HG03342 (cell line): Measurements from ENCODE around the gene C19orf85.
"Not testable (repeated sequence)": the region's sequence is repeated elsewhere in the genome, so short reads cannot be mapped to it uniquely, and the experiment has no call there.

Experiments used
- ATAC-seq: cut with Tn5 transposase; IDR thresholded peaks from one replicate; pipeline ENCODE4 v1.9.1; 2021; ENCODE audit warnings: mild to moderate bottlenecking, moderate library complexity; ENCODE audit not compliant: unreplicated experiment

Gene C19orf85

DNA sequence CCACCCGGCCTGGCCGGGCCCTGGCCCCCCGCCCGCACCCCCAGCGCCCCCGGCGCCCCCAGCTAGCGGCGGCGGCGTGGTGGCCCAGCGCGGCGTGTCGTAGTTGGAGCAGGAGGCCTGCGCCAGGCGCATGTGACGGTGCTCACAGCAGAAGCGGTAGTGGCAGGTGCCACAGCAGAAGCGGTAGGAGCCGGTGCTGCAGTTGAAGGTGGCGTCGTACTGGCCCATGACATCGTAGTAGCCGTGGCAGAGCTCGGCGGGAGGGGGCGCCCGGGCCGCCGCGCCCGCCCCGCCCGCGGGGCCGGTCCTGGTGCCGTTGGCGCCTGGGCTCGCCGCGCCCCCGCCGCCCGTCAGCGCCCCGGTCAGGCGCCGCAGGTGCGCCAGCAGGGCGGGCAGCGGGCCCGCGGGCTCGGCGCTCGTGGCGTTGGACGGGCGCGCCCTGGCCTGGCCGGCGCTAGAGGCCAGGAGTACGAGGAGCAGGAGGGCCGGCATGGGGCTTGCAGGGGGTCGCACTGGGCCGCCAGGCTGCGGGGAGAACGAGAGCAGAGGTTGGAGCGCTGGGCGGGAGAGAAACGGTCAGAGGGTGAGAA, 22.1 kb downstream of the C19orf85 start:
- no peak for ATAC-seq

DNA sequence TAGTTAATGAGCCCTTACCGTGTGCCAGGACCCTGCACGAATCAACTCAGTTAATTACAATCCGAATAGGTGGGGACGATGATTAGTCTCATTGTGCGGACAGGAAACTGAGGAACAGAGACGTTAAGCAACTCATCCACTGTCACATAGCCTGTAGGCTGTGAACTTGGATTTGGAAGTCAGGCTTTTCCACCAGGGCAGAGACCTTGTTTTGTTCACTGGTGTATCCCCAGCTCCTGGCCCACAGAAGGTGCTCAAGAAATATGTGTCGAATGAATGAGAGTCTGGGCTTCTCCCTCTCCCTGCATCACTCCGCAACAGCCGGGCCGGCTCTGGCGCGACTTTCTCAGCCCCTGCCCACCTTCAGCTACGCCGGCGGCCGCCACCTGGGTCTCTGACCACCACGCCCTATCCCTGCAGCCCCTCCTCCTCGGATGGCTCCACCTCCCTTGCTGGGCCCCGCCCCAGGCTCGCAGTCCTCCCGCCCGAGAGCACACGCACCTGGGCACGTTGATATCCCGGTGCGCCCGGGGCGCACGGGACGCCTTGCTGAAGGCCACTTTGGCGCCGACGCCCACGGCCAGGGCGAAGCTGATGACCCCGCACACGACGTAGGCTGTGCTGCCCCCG, 22.7 kb downstream of the C19orf85 start:
- ATAC-seq, result no peak

DNA sequence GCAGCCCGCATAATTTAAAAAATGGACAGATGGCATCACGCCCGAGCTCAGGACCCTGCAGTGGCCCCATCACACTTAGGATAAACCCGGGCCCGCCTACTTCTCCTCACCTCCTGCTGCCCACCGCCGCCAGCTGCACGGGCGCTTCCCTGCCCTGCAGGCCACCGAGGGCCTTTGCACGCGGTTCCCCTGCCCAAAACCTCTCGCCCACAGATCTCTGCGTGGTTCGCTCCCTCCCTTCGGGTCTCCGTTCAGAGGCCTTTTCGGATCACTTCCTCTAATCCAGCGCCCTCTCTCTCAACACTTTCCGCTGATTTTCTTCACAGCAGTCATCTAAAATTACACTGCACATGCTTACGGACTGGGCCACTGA, 23.2 kb downstream of the C19orf85 start:
- no peak for ATAC-seq

DNA sequence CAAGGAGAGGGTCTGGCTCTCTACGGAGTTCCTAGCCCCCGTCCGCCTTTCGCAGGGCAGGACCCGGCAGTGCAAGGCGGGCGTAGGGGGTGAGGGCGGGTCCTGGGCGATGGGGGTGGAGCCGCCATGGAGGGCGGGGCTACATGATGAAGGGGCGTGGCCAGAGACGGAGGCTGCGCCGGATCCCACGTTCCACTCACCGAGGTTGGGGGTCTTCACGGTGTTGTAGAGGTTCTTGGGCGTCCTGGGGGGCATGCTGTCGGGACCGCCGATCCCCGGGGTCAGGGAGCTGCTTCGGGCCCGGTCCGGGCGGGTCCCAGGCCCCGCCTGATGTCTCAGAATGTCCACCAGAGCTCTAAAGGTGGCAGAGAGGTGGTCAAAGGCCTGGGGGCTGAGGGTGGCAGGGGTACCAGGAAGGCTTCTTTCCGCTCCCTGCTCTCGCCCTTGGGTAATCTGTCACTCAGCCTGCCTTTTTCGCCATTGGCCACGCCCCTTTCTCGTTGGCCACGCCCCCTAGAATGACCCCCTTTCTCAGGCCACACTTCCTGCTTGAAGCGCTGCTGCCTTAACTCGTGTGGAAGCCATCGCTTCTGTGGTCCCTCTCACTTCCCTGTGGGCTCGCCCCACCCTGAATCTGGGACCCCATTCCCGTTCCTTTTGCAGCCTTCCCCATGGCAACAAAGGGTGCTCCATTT, 24.0 kb downstream of the C19orf85 start:
- ATAC-seq, result no peak

DNA sequence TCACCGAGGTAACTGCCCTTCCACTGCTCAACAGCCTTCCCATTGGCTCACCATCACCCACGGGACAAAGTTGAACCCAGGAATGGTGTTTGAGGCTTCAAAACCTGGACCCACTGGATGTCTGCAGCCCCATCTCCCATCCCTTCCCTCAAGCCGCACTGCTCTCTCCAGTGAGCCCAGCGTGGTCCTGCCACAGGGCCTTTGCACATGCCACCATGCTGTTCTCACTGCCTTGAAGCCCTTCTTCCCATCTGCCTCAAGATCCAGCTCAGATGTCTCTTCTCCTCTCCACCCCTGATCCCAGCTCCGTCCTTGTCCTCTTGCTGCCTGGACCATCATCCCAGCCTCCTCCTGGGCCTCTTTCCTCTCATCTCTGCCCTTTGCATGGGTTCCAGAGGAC, 25.5 kb downstream of the C19orf85 start:
- ATAC-seq, result no peak

DNA sequence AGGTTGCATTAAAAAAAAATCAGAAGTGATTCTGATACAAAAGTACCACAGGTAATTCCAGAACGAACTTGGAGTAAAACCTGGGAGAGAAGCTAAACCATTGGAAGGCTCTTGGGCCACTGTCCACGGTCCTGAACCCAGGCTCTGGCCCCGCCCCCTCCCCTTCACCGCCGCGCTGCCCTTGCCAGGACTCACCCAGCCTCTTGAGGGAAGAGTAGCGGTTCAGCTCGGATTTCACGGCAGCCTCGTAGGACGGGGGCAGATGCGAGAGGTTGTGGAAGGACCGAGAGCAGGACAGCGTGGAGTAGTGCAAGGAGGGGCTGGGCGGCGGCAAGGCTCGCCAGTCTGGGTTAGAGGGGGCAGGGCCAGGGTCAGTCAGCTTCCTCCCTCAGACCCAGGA, 27.1 kb downstream of the C19orf85 start:
- no peak for ATAC-seq

DNA sequence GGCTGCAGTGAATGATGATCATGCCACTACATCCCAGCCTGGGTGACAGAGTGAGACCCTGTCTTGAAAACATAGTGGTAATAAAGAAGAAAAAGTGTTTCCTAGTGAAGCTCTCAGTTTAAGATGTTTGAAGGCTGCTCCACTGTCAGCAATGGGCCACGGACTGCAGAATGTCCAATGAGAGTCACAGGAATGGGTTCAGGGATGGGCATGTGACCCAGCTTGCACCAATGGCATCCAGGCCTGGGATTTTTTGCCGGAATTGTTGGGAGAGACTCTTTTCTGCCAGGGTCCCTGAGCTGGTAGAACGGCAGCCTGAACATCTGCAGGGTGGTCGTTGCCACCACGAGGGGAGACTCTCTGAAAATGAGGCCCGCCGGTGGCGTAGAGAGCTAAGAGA, 27.7 kb downstream of the C19orf85 start:
- ATAC-seq, result no peak

DNA sequence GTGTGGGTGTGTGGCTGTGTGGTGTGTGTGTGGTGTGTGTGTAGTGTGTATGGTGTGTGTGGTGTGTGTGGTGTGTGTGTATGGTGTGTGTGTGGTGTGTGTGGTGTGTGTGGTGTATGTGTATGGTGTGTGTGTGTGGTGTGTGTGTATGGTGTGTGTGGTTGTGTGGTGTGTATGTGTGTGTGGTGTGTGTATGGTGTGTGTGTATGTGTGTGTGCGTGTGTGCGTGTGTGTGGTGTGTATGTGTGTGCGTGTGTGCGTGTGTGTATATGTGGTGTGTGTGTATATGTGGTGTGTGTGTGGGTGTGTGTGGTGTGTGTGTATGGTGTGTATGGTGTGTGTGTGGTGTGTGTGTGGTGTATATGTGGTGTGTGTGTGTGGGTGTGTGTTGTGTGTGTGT, 29.5 kb downstream of the C19orf85 start:
- ATAC-seq, result no peak

DNA sequence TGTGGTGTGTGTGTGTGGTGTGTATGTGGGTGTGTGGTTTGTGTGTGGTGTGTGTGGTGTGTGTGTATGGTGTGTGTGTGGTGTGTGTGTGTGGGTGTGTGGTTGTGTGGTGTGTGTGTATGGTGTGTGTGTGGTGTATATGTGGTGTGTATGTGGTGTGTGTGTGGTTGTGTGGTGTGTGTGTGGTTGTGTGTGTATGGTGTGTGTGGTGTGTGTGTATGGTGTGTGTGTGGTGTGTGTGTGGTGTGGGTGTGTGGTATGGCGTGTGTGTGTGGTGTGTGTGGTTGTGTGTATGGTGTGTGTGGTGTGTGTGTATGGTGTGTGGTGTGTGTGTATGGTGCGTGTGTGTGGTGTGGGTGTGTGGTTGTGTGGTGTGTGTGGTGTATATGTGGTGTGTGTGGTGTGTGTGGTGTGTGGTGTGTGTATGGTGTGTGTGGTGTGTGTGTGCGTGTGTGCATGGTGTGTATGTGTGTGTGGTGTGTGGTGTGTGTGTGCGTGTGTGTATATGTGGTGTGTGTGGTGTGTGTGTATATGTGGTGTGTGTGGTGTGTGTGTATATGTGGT, 30.1 kb downstream of the C19orf85 start:
- no peak for ATAC-seq

DNA sequence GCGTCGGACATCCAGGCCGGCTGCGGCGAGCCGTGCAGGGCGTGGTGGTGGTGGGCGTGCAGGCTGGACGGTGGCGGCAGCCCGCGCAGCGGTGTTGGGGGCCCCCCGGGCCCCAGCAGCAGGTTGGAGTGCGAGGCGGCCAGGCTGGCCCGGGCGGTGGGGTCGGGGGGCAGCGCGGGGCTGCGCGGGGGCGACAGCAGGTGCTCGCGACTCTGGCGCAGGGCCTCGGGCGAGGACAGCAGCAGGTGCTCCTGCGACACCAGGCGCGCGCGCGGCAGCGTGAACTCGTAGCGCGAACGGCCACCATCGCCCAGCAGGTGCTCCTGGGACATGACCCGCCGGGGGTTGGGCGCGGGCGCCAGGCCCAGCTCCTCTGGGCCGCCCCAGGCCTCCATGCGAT, 31.3 kb downstream of the C19orf85 start:
- no peak for ATAC-seq

DNA sequence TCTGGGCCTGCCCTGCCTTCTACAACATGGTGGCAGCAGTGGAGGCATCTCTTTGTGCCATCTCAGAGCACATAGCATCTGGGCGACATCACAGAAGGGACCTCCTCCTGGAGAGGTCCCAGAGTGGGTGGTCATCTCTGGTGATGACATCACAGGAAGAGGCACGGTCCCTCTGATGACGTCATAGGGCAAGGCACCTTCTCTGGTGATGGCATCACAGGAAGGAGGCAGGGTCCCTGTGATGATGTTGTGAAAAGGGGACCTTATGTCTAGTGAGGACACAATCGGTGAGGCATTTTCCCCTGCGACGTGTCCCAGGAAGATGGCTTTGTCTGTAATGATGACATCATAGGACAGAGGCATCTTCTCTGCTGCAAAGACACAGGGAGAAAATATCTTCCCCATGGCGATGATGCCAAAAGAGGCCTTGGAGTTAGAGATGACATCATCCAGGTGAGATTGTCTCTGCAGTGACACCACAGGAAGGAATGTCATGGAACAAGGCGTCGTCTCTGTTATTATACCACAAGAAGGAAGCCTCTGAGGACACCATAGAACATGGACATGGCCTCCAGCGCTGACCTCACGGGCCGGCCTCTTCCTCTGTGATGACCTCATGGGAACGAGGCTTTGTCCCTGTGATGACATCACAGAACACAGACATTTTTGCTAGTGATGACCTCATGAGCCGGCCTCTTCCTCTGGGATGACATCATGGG, 32.2 kb downstream of the C19orf85 start:
- ATAC-seq, result no peak

DNA sequence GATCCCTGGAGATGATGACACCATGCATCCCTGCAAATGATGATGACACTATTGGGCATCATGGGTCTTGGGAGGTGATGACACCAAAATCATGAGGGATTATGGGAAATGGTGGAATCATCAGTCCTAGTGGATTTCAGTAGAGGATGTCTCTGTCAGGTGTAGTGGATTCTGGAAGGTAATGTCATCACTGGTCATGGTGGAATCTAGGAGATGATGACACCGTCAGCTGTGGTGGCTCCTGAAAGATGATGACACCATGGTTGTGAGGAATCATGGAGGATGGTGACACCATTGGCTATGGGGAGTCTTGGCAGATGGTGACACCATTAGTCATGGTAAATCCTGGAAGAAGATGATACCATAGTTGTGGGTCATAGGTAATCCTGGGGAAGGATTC, 33.4 kb downstream of the C19orf85 start:
- ATAC-seq, result no peak

DNA sequence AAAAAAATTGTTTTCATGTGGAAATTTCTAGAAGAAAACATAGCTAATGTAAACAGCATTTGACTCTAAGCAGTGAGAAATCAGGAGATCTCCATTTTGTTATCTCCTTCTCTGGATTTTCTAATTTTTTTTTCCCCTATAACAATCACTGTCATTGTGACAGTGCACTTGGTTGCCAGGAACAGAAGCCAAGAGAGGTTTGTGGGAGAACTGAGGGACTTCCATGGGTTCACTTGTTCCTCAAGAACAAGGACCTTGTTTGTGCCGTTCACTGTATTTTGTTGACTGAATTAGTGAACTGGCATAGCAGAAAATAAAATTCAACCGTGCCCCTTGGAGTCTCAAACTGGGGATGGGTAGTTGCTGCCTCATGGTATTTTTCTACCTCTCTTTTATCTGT, 38.5 kb downstream of the C19orf85 start:
- ATAC-seq, result no peak

DNA sequence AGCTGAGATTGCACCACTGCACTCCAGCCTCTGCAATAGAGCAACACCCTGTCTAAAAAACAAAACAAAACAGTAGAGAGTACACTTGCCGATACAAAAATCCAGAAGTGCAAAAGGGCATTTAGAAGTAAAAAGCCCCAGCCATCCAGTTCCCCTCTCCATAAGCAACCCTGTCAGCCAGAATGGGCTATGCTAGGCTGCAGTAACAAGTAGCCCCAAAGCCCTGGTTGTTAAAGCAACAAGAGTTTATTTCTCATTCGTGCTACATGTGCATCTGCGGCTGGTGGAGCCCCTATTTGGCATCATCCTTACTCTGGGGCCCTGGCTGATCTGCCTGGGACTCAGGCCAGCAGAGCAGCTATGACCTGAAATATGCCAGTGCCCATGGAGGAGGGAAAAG, 40.0 kb downstream of the C19orf85 start:
- ATAC-seq, result no peak

DNA sequence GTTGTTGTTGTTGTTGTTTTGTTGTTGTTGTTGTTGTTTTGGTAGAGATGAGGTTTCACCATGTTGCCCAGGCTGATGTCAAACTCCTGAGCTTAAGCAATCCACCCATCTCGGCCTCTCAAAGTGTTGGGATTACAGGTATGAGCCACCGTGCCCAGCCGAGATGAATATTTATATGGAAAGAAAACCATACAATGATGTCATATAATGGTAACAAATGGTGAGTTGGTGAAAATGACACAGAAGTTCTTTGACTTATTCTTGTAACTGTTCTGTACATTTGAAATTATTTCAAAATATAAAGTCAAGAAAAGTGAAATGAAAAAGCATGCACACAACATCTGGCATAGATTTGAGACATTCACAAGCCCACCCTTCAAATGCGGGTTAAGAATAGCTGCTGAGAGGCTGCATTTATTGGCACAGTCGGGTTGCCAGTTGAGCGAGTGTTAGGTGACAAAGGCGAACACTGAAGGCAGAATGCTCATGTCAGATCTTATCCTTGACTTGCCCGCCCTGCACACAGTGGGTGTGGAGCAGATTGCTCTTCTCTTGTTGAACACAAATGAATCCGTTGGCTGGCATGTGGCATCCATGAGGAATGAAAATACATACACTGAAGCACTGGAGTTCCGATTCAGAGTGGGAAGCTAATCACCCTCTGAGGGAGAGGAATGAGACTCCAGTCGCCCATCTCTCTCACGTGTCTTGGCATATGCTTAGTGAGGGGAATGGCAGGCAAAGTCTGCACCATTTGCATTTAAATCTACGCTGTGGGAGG, 41.1 kb downstream of the C19orf85 start:
- no peak for ATAC-seq

DNA sequence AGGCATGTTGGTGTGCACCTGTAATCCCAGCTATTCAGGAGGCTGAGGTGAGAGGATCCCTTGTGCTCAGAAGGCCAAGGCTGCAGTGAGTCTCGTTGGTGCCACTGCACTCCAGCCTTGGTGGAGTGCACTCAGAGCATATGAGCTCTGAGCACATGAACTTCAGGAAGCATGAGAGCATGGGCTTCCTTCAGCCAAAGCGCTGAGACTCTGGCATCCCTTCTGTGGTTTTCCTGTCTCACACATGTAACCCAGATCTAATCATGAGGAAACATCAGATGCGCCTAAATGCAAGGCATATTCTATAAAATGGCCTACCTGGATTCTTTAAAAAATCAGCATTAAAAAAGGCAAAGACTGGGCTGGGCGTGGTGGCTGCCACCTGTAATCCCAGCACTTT, 43.3 kb downstream of the C19orf85 start:
- ATAC-seq, result not testable (repeated sequence)

DNA sequence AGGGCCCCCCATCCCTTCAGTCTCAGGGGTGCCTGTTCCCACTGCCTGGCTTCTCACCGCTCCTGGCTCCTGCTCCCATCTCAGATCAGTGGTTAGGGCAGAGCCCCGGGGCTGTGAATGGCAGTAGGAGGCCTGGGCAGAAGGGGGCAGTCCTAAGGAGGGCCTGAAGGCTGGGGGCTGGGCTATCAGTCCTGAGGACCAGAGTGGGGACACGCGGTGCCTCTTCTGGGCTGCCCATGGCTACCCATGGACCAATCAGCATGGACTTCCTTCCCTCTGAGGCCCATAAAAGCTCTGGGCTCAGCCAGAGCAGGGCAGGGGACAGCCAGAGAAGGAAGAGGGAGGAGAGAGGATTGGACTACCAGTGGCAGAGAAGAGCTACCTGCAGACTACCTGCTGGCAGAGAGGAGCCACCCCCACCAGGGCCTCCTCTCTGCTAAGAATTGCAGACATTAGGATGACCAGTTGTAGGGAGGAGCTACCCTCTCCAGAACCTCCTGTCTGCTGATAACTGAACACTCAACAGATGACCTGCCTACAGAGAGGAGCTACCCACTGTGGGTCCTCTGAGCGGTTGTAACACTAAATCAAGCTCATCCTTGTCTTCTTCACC, 44.8 kb downstream of the C19orf85 start:
- no peak for ATAC-seq

DNA sequence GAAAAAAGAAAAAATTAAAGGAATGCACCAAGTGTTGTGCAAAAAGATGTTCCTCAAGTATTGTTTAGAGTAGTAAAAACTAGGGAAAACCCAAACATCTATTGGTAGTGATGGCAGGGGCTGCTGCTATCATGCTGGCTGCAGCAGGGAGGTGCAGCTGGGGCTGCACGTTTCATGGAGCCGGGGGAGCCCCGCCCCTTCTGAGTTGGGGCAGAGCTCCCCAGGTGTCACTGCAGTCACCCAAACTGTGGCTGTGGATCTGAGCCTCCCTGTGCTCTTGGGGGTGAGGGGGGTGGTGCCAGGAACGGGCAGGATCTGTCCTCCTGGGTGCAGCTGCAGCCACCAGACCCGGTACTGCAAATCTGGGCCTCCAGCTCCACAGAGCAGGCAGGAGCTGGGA, 45.4 kb downstream of the C19orf85 start:
- ATAC-seq, result no peak

DNA sequence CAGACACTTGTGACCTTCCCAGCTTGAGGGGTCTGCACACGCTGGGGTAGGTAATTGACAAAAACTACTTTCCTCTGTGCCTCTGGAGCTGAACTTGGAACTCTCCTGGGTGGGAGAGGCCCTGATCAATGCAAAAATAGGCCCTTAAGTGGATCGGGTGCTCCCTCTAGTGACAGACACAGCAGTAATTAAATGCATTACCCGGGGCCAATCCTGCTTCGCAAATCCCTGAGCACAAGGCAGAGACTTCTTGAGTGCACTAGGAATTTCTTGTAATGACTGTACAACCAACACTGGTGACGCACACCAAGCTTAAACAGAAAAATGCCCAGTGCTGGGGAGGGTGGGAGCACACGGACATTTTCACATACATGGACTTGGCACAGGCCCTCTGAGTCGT, 46.4 kb downstream of the C19orf85 start:
- no peak for ATAC-seq
